Activated T-cell treated with anti-CD3 and anti-CD28 coated beads for 4 hours (primary cell): ENCODE data around the gene MIAT.

Experiments
- DNase-seq: peaks from one replicate; pipeline ENCODE4 v3.0.0-alpha.2; 2020

Gene MIAT

GRCh38 chr22:26670459-26670858 lies 13.1 kb downstream of the MIAT start:
- no peak for DNase-seq

- peak; percentile 52 for DNase-seq
Observed at GRCh38 chr22:26671317-26672059, 14.1 kb downstream of the MIAT start.

- no peak for DNase-seq
Observed at GRCh38 chr22:26672060-26672471, 14.7 kb downstream of the MIAT start.

GRCh38 chr22:26672590-26673468 lies 15.4 kb downstream of the MIAT start:
- peak; percentile 92 for DNase-seq

- DNase-seq = peak; percentile 32
Observed at GRCh38 chr22:26673486-26673885, 16.1 kb downstream of the MIAT start.

GRCh38 chr22:26674211-26675190 lies 17.1 kb downstream of the MIAT start:
- DNase-seq = no peak

GRCh38 chr22:26675687-26676268 lies 18.4 kb downstream of the MIAT start:
- no peak for DNase-seq

DNA sequence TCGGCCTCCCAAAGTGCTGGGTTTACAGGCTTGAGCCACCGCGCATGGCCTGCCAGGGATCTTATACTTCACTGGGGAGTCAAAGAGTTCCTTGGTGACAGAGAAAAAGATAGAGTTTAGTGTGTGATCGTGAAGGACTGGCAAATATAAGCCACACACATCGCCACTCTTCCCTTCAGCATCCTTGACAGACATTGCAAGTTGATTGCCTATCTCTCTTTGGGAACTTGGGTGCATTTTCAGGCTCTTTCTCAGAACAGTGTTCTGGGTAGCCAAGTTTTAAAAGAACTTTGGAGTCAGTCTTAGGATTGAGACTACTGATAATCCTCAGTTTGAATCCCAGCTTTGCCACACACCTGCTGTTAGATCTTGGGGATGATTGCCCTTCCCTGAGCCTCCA lies 19.8 kb downstream of the MIAT start:
- no peak for DNase-seq

DNA sequence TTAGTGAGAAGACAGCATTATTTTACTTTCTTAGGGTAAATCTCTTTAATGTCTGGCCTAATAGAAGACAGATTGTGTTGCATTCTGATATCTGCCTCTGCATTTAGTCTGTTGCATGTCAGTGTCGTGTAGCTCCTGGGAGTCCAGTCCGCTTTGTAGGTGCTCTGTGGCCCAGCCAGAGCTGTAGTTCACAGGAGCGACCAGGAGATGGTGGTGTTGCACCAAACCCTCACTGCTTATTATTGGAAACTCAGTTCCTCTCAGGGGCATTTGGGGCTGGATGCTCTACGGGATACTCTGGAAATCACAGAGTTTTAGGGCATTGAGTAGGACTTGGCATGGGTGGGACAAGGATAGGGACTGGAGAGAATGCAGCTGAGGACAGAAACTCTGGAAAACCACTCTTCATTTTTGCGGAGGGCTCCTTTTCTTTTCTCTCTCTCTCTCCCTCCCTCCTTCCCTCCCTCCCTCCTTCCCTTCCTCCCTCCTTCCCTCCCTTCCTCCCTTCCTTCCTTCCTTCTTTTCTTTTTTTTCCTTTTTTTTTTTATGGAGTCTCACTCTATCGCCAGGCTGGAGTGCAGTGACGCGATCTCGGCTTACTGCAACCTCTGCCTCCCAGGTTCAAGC lies 21.7 kb downstream of the MIAT start:
- DNase-seq = peak; percentile 60

GRCh38 chr22:26680485-26680884 lies 23.1 kb downstream of the MIAT start:
- no peak for DNase-seq

- no peak for DNase-seq
Observed at GRCh38 chr22:26681395-26681821, 24.0 kb downstream of the MIAT start.

DNA sequence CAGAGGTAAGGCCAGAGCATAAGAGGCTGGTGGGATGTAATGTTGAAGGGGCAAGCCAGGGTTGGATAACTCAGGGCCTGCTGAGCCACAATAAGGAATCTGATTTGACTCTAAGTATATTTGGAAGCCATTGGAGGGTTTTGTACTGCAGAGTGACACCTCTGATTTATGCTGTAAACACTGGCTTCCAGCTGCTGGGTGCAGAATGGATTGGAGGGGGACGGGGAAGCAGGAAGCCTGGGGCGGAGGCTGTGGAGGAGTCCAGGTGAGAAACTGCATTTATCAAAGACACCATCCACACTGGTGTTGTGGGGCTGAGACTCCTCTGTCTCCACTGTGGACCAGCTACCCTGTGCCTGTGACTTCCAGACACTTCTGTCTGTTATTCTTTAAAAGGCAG lies 26.8 kb downstream of the MIAT start:
- DNase-seq = no peak

DNA sequence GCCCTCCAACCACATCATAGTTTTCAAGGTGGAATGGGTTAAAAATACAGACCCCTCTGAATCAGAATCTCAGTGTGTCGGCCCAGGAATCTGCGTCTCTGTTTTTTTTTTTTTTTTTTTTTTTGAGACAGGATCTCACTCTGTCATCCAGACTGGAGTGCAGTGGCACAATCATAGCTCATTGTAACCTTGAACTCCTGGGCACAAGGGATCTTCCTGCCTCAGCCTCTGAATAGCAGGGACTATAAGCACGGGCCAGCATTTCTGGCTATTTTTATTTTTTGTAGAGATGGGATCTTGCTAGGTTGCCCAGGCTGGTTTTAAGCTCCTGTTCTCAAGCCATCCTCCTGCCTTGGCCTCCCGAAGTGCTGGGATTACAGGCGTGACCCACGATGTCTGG lies 28.2 kb downstream of the MIAT start:
- DNase-seq = no peak

DNA sequence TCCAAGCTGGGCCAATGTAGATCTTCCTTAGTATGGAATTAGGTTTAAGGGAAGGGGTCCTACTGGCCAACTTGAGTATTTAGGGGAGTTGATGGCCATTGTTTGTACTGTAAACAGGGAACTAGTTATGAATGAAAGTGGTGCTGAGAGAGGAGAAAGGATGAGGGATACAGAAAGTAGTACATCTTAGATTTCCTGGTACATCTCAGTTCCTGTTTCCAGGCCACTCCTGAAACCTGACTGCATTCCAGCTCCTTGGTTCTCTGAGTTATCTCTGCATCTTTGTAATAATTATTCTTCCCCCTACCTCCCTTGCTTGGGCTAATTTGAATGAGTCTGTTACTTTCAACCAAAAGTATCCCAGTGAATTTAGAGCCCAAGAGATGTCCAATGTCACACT lies 30.1 kb downstream of the MIAT start:
- no peak for DNase-seq

DNA sequence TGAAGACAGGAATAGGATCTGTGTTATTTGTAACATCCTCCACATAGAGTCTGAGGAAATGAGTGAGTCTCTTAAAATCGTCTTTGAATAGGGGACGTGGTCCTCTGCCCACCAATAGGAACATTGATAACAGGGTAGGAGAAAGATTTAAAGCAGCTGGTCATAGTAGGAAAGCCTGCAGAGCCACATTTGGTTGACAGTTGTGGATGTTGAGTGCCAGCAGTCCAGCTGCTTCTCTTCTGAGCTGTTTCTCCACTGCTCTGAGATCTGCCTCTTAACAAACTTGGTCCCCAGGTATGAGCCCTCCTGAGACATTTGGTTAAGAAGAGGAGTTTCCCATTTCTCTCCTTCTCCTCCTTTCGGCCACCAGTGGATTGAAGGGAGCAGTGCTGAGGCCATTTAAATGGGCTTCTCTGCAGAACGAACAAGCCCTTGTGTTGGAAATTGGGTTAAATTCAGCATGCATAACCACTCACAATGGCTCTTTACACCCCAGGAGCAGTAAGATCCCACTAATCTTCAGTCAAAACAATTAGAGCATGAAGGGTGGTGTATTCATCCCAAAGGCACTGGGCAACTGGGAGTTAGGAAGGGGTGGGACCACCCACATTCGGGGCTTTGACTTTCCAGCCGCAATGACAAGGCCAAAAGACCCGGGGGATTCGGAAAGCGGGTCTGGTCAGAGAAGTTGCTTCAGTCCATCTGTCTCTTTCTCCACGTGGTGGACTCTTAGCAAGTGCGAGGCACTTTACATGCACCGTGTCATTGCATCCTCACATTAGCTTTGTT lies 32.3 kb downstream of the MIAT start:
- no peak for DNase-seq

DNA sequence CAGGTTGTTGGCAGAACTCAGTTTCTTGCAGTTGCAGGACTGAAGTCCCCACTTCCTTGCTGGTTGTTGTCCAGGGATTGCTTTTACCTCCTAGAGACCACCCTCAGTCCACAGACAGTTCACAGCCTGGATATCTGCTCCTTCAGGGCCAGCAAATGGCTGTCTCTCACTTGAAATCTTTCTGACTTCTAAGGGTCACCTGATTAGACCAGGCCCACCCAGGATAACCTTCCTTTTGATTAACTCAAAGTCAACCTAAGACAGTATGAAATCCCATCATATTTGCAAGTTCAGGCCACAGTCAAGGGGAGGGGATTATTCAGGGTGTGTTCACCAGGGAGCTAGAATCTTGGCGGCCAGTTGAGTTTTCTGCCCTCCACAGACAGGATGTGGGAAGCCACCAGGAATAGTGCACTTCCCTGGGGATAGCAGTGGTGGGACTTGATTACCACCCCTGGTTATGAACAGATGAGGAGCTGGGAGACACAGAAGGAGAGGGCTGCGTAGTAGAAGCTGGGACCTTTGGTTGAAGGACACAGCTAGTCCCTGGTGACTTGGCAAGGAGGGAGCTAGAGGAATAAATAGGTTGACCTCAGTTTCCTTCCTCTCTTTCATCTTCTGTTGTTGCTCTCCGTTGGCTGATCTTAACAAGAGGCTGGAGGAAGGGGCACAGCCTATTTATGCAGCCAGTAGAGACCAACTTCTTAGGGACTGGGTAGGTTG lies 33.4 kb downstream of the MIAT start:
- DNase-seq = no peak

GRCh38 chr22:26691377-26691716 lies 34.0 kb downstream of the MIAT start:
- DNase-seq = no peak

DNA sequence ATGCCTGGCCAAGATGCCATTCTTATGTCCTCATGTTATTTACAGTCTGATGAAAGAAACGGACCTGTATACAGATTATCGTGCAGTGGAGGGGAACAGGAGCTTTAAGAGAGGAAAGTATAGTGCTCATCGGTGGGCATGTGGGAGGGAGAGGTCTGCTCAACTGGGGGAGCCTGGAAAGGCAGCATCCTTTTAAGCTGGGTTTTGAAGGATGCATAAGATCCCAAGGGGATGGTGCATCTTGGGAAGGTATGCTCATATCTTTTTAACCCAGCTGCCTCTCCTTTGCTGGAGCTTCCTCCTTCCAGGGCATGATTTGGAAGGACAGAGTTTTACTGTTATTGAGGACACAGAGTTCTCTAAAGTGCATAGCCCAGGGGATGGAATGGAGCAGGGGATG lies 34.8 kb downstream of the MIAT start:
- DNase-seq = no peak

DNA sequence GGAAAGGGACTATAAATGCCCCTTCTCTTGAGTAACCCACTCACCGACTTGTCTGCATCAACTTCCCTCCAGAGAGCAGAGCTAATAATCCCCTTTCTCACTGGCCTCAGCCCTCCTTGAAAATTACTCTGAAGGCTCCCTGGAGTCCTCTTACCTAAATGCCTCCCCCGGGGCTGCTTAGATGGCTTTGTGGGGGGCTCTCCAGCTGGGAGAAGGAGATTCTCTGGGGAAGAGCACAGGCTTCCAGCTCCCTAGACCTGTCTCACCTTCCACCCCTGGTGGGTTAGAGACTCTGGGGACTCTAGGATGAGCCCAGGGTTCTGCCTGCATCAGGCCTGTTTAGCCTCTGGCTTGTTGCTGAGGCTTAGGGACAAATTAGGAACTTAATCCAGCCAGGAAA lies 39.8 kb downstream of the MIAT start:
- no peak for DNase-seq

DNA sequence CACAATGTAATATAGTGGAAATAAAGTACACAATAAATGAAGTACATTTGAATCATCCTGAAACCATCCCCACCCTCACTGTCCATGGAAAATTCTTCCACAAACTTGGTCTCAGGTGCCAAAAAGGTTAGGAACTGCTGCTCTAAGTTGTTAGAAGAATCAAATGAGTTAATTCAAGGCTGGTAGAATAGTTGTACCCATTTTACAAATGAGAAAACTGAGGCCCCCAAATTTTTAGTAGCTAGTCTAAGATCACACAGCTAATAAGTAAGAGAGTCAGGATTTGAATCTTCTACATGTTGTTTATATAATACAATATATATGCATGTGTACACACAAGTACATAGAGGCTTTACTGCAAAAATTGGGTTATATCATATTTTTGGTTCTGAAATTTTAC lies 43.1 kb downstream of the MIAT start:
- DNase-seq = no peak

DNA sequence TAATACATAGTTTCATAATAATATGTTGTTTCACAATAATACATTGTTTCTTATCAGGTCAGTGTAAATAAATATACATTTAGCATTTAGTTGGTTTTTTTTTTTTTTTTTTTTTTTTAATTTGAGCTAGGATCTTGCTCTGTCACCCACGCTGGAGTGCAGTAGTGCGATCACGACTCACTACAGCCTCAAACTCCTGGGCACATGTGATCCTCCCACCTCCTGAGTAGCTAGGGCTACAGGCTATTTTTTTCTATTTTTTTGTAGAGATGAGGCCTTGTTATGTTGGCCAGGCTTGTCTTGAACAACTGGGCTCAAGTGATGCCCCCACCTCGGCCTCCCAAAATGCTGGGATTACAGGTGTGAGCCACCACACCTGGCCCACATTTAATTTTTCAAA lies 43.5 kb downstream of the MIAT start:
- no peak for DNase-seq
